ENCODE results near the gene CCDC137.
A peak's percentile ranks its signal among the peaks of the same experiment; 100 is the strongest.

CCDC137 gene

DNA sequence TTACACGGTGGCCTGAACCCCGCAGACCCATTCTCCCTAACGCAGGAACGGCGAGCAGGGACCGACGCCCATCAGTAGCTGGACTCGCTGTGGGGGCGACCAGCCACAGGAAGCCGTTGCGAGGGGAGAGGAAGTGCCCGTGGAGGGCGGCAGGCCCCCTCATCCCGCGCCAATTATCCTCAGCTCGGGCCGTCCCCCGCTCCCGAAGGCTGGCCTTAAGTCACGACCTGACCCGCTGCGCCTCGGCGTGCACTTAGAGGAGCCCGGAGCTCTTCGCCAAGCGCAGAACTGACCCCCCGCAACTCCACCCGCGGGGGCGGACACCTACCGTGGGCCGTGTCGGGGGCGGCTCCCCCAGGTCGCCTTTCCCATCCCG, 16.7 kb downstream of the CCDC137 start:
- DNase-seq (ENCODE audit: low read depth) = no peak

DNA sequence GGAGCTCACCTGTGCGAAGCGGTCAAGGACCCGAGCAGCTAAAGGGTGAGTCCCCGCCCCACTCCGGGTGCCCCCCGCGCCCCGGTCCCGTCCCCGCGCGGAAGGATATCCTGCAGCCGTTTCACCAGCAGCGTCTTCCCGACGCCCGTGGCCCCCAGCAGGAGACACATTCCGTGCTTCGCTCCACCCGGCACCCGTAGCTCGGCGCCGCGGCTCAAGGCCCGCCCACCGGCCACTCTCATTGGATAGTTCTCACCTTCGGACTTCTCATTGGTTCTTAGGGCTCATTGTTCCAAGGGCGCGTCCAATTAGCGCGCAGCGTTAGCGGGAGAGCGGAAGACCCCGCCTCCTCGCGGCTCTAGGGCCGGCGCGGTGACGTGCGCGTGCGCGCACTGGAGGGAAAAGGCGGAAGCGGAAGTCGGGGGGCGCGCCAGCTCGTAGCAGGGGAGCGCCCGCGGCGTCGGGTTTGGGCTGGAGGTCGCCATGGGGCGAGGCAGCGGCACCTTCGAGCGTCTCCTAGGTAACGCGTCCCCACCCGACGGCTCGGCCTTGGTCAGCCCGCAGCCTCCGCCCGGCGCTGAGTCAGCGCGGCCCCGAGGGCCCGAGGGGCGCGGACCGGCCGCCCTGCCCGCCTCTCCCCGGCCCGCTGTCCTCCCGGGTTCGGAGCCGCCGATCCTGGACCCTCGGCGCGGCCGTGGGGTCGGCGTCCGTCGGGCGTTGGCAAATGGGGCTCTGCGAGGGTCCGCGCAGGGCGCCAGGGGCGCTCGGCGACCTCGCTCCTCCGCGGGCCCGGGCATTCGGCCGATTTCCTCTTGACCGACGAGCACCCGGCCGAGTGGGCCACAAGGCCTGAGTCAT, 17.3 kb downstream of the CCDC137 start, which contains the start of the genes ARL16 and HGS:
TSS of gene ARL16 (minus strand) at position 214 of the 858 bp plus-strand sequence. CDS start at position 170, 44 bp downstream.
TSS of gene HGS (plus strand) at position 428 of the 858 bp plus-strand sequence. CDS start at position 484, 56 bp downstream.
- DNase-seq (ENCODE audit: low read depth) = peak; percentile 98

- no peak for DNase-seq (ENCODE audit: low read depth)
These were observed 17.9 kb downstream of the CCDC137 start for GRCh38 chr17:81684442-81684911.

GRCh38 chr17:81685108-81685507, 18.6 kb downstream of the CCDC137 start:
- DNase-seq (ENCODE audit: low read depth) = peak; percentile 45

GRCh38 chr17:81686614-81687013, 20.1 kb downstream of the CCDC137 start:
- no peak for DNase-seq (ENCODE audit: low read depth)

DNA sequence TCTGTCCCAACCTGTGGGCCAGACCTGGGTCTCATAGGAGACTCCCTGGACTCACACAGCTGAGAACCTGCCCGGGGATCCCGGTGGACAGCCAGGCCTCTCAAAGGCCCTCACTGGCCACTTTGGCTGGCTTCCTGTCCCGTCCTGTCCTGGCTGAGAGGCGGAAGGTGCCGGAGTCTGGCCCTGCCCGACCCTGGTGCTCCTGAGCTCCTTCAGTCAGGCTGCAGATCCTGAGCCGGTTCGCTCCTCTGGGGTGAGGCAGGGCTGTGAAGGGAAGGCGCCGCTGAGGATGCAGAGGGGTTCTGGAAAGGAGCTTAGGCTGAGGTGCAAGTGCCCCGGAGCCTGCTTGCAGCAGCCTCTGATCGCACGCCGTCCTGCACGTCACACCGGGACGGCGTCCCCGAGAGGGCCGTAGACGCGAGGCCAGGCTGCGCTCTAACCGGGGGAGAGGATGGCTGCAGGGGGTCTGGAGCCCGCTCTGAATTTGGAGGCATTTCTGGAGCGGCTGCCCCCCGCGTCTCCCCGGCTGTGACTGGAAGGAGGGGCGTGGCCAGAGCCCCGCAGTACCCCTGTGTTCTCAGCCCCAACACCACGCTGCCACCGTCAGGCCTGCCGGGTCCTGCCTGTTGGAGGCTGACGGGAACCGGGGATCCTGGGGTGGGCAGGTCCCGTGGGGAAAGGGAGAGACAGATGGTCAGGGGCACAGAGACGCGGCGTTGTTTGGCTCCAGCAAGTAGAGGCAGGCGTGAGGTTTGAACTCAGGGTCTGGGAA, 21.4 kb downstream of the CCDC137 start:
- no peak for DNase-seq (ENCODE audit: low read depth)

DNA sequence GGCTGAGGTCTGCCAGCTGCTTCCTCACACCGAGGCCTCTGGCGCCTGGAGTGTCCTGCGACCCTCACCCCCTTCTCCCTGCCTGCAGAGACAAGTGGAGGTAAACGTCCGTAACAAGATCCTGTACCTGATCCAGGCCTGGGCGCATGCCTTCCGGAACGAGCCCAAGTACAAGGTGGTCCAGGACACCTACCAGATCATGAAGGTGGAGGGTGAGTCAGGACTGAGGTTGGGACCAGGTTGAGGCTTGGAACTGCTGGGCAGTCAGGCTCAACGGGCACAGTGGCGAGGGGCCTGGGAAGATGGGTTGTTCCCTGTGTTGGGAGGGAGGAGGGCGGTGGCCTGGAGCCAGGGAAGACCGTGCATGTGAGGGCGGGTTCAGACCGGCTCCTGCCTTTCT, 22.1 kb downstream of the CCDC137 start:
- DNase-seq (ENCODE audit: low read depth) = no peak

DNA sequence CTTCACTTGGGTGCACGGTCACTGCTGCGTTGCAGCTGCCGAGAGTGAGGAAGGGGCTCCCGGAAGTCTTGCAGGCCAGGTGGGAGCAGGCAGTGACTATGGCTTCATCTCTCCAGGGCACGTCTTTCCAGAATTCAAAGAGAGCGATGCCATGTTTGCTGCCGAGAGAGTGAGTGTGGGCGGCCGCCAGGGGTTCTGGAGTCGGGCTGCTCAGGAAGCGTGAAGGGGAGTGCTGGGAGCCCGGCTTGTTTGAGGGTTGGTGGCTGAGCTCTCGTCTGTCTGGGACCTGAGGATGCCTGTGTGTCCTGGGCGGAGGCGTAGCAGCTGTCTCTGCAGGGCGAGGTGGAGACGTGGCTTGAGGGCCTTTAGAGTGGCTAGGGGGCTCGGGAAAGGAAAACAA, 23.5 kb downstream of the CCDC137 start:
- no peak for DNase-seq (ENCODE audit: low read depth)

- no peak for DNase-seq (ENCODE audit: low read depth)
These were observed 24.0 kb downstream of the CCDC137 start for GRCh38 chr17:81690549-81690948.

DNA sequence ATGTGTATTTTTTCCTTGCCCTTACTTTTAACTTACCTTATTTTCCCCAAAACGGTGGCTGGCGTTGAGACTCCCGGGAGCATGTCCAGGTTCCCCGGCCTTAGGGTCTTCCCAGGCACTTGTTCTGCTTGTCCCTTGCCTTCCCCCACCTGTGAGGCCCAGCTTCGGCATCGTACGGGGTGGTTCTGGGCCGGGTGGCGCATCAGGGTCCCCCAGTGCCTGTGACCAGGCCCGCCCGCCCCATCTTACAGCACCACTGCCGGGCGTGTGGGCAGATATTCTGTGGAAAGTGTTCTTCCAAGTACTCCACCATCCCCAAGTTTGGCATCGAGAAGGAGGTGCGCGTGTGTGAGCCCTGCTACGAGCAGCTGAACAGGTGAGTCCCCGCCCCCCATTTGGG, 24.7 kb downstream of the CCDC137 start:
- DNase-seq (ENCODE audit: low read depth) = no peak

DNA sequence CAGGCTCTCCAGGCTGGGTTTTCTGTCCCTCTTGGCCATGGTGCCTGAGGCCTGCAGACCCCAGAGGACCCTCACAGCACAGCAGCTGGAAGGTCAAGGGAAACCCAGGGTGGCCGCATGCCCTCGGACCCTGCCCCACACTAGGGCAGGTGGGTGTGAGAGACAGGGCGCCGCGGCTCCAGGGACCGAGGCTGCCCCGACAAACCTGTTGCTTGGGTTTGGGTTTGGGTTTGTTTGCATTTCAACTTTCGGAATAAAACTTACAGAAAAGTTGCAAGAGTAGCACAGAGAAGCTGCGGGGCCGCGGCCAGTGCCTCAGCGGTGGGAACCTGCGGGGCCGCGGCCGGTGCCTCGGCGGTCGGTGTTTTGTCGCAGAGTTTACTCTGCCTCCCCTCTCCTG, 25.1 kb downstream of the CCDC137 start:
- no peak for DNase-seq (ENCODE audit: low read depth)

GRCh38 chr17:81693509-81694210, 27.1 kb downstream of the CCDC137 start:
- no peak for DNase-seq (ENCODE audit: low read depth)

DNA sequence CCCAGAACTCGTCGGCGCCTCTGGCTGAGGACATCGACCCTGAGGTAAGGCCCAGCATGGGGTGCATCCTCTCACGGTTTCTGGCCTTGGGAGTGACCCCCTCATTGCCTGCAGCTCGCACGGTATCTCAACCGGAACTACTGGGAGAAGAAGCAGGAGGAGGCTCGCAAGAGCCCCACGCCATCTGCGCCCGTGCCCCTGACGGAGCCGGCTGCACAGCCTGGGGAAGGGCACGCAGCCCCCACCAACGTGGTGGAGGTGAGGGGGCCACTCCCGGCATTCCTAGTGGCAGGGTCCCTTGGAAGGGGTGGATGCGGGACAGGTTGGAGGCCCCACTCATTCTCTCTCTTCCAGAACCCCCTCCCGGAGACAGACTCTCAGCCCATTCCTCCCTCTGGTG, 28.3 kb downstream of the CCDC137 start:
- DNase-seq (ENCODE audit: low read depth) = no peak

DNA sequence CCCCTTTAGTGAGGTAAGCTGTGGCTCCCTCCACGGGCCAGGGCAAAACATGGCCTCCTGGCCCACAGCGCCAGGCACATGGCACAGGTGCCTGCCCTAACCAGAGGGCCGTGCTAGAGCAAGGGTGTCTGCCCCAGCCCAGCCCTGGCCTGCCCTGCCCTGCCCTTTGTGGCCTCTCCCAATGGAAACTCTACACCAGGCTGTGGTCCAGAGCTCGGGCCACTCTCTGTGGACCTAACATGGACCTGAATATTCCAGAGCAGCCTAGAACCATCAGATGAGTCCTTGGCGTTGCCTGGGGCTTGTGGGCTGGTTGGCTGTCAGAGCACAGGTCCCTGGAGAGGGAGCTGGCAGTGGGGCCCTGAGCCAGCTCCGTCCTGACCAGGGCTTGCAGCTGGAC, 28.7 kb downstream of the CCDC137 start:
- no peak for DNase-seq (ENCODE audit: low read depth)

GRCh38 chr17:81695801-81696200, 29.3 kb downstream of the CCDC137 start:
- no peak for DNase-seq (ENCODE audit: low read depth)

DNA sequence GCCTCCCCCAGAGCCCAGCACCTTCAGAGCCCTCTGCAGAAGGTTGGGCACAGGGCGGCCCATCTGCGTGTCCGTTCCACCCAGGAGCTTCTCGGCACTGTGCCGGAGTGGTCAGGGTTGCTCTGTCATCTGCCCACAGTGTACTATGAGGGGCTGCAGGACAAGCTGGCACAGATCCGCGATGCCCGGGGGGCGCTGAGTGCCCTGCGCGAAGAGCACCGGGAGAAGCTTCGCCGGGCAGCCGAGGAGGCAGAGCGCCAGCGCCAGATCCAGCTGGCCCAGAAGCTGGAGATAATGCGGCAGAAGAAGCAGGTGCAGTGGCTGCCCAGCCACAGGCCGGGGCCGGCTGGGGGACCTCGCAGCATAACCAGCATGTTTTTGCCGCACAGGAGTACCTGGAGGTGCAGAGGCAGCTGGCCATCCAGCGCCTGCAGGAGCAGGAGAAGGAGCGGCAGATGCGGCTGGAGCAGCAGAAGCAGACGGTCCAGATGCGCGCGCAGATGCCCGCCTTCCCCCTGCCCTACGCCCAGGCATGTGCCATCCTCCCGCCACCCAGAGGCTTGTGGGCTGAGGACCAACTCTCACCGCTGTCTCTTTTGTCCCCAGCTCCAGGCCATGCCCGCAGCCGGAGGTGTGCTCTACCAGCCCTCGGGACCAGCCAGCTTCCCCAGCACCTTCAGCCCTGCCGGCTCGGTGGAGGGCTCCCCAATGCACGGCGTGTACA, 29.8 kb downstream of the CCDC137 start:
- DNase-seq (ENCODE audit: low read depth) = no peak

GRCh38 chr17:81697261-81698044, 30.9 kb downstream of the CCDC137 start:
- DNase-seq (ENCODE audit: low read depth) = no peak

- DNase-seq (ENCODE audit: low read depth) = no peak
These were observed 34.1 kb downstream of the CCDC137 start for GRCh38 chr17:81700353-81701287.

DNA sequence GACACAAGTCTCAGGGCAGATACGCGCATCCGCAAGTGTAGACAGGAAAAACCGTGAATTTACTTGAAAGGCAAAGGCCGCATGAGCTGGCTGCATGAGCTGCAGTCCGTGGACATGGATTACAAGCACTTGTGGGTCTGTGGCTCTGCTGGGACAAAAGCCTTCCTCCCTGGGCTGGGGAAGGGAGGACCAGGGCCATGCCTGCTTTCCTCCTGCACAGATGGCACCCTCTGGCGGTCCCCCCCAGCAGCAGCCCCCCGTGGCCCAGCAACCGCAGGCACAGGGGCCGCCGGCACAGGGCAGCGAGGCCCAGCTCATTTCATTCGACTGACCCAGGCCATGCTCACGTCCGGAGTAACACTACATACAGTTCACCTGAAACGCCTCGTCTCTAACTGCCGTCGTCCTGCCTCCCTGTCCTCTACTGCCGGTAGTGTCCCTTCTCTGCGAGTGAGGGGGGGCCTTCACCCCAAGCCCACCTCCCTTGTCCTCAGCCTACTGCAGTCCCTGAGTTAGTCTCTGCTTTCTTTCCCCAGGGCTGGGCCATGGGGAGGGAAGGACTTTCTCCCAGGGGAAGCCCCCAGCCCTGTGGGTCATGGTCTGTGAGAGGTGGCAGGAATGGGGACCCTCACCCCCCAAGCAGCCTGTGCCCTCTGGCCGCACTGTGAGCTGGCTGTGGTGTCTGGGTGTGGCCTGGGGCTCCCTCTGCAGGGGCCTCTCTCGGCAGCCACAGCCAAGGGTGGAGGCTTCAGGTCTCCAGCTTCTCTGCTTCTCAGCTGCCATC, 34.9 kb downstream of the CCDC137 start:
- no peak for DNase-seq (ENCODE audit: low read depth)
